K562 (cell line): ENCODE results near the gene CPZ. TPM values are rescaled to one million over a fixed set of nuclear protein-coding genes. Genes with fewer than 3 reads are reported as not detected.

Source experiments
- ATAC-seq: fragments of 200-7000 bp; cut with Tn5 transposase; 3 replicates; pipeline ENCODE4 v1.9.1; 2020; ENCODE audit warnings: moderate library complexity
- BruUV-seq: library from RNA; stranded (reverse); fragments of 400-500 nt; replicated peaks from 2 replicates; lab custom pipeline; 2021; lab: Mats Ljungman, UMichigan
- CTCF ChIA-PET: fragments of 300-600 bp; formaldehyde crosslinking; extraction: SDS; loops from one replicate; lab custom pipeline; 2021; ENCODE audit warnings: low intra/inter-chr PET ratio; lab: Yijun Ruan, JAX
- POLR2A ChIA-PET: fragments of 300-600, 350-650 bp; sonication (Branson Sonifier 250); formaldehyde crosslinking; extraction: SDS; loops from one replicate; lab custom pipeline; 2021; ENCODE audit warnings: antibody characterized with exemption, inconsistent platforms; lab: Yijun Ruan, JAX
- DNase-seq, 4 experiments: peaks; one replicate each; pipeline versions ENCODE4 v3.0.0 to v3.0.0-alpha.2; 2011 to 2018; ENCODE audit warnings: low spot score in 3 of 4, mixed read lengths in 3 of 4; ENCODE audit errors: extremely low read depth in 1 of 4
- FAIRE-seq: peaks from 2 replicates; lab custom pipeline; 2011; peaks lifted over from hg19 to GRCh38; lab: Jason Lieb, UNC
- H2AFZ ChIP-seq: 2 replicates; pipeline ENCODE4 v1.6.0; 2011; ENCODE audit warnings: low read depth, low read length, control low read depth, inconsistent platforms
- H3K27ac ChIP-seq: fragments of 200-600 bp; 3 replicates; pipeline ENCODE4 v1.8.0; 2011; ENCODE audit warnings: low read depth, mild to moderate bottlenecking, control low read depth, inconsistent platforms, low read length, moderate library complexity, mixed read lengths; ENCODE audit errors: extremely low read depth
- H3K27me3 ChIP-seq, 2 experiments: fragments of 300-600 bp in 1 of 2; 2 replicates in 1 of 2; 3 replicates in 1 of 2; pipeline versions ENCODE4 v1.6.0 to v1.8.0; 2011; ENCODE audit warnings: inconsistent platforms in 2 of 2, low read length in 2 of 2, mild to moderate bottlenecking in 1 of 2, mixed read lengths in 1 of 2, moderate library complexity in 1 of 2; ENCODE audit not compliant: control insufficient read depth in 2 of 2, insufficient read depth in 2 of 2
- H3K36me3 ChIP-seq: fragments of 300-600 bp; 3 replicates; pipeline ENCODE4 v1.8.0; 2011; ENCODE audit warnings: mild to moderate bottlenecking, low read length, inconsistent platforms; ENCODE audit not compliant: control insufficient read depth, insufficient read depth
- H3K4me1 ChIP-seq, 2 experiments: fragments of 200-600 bp in 1 of 2; replicated peaks in 1 of 2; 2 replicates in 1 of 2; 3 replicates in 1 of 2; pipeline versions ENCODE4 v1.5.1 to v1.8.0; 2011; ENCODE audit warnings: inconsistent platforms in 2 of 2, low read length in 2 of 2, mild to moderate bottlenecking in 1 of 2, mixed read lengths in 1 of 2, moderate library complexity in 1 of 2; ENCODE audit not compliant: control insufficient read depth in 2 of 2, insufficient read depth in 2 of 2
- H3K4me2 ChIP-seq: 2 replicates; pipeline ENCODE4 v1.6.1; 2011; ENCODE audit warnings: low read length, control low read depth, inconsistent platforms, mixed read lengths; ENCODE audit not compliant: insufficient read depth
- H3K4me3 ChIP-seq: fragments of 200-600 bp; sonication (generic), shearing (Covaris generic); 2 replicates; pipeline ENCODE4 v1.5.1; 2016; ENCODE audit warnings: control low read depth, inconsistent platforms
- H3K79me2 ChIP-seq: fragments of 200-600 bp; 3 replicates; pipeline ENCODE4 v1.8.0; 2011; ENCODE audit warnings: low read length, inconsistent platforms; ENCODE audit not compliant: control insufficient read depth, insufficient read depth
- H3K9ac ChIP-seq, 2 experiments: 2 replicates each; pipeline versions ENCODE4 v1.6.0 to v1.6.1; 2011; ENCODE audit warnings: low read depth in 2 of 2, low read length in 2 of 2, control low read depth in 1 of 2, inconsistent platforms in 1 of 2, mild to moderate bottlenecking in 1 of 2, mixed read lengths in 1 of 2; ENCODE audit not compliant: insufficient read depth in 1 of 2
- H3K9me1 ChIP-seq: one replicate; pipeline ENCODE4 v1.6.0; 2011; ENCODE audit warnings: inconsistent platforms, mild to moderate bottlenecking, low read length, moderate library complexity; ENCODE audit not compliant: control insufficient read depth, insufficient read depth
- H3K9me3 ChIP-seq: replicated peaks from 2 replicates; pipeline ENCODE4 v1.5.1; 2011; ENCODE audit warnings: low read depth, low read length, inconsistent platforms; ENCODE audit not compliant: control insufficient read depth, insufficient read depth
- H4K20me1 ChIP-seq: replicated peaks from 2 replicates; pipeline ENCODE4 v1.6.1; 2011; ENCODE audit warnings: low read length, inconsistent platforms, mixed read lengths; ENCODE audit not compliant: control insufficient read depth, insufficient read depth
- ADNP ChIP-seq: fragments of 200-800 bp; sonication (Bioruptor generic); IDR thresholded peaks from 2 replicates; pipeline ENCODE4 v1.6.1; 2016; ENCODE audit warnings: missing genetic modification characterization, missing compliant biosample characterization
- ATF2 ChIP-seq: sonication (generic); formaldehyde crosslinking; IDR thresholded peaks from 2 replicates; pipeline ENCODE4 v1.8.1; 2022; ENCODE audit warnings: missing genetic modification reagents
- CBX3 ChIP-seq, 2 experiments: IDR thresholded peaks; 1 replicate in 1 of 2; 2 replicates in 1 of 2; pipeline ENCODE4 v1.6.1; 2012; ENCODE audit warnings: inconsistent platforms in 2 of 2, low read length in 2 of 2, borderline replicate concordance in 1 of 2, control low read depth in 1 of 2
- DIDO1 ChIP-seq: fragments of 450-650 bp; IDR thresholded peaks from 2 replicates; pipeline ENCODE4 v1.6.1; 2016; ENCODE audit warnings: low read depth, missing biosample characterization, missing genetic modification characterization
- ETV1 ChIP-seq: fragments of 450-650 bp; conservative IDR thresholded peaks from 2 replicates; pipeline ENCODE4 v1.6.1; 2016; ENCODE audit warnings: missing genetic modification characterization, control low read depth, low read depth, missing compliant biosample characterization
- LARP7 ChIP-seq: fragments of 450-650 bp; IDR thresholded peaks from 2 replicates; pipeline ENCODE4 v1.6.1; 2016
- MAZ ChIP-seq, 2 experiments: fragments of 450-650 bp in 1 of 2; sonication (generic) in 1 of 2; formaldehyde crosslinking; IDR thresholded peaks in 1 of 2; conservative IDR thresholded peaks in 1 of 2; 2 replicates each; pipeline versions ENCODE4 v1.4.0 to v1.5.0; 2020; ENCODE audit warnings: mild to moderate bottlenecking in 1 of 2, missing genetic modification reagents in 1 of 2
- MEF2A ChIP-seq: IDR thresholded peaks from 2 replicates; pipeline ENCODE4 v1.6.1; 2011; ENCODE audit warnings: low read depth, mild to moderate bottlenecking, low read length, moderate library complexity; ENCODE audit not compliant: control insufficient read depth
- NFIC ChIP-seq: fragments of 450-650 bp; IDR thresholded peaks from 2 replicates; pipeline ENCODE4 v1.6.1; 2017; ENCODE audit warnings: mild to moderate bottlenecking, inconsistent platforms
- PCBP1 ChIP-seq: fragments of 200-400 bp; formaldehyde crosslinking; IDR thresholded peaks from 2 replicates; pipeline ENCODE4 v1.6.1; 2018; ENCODE audit warnings: mild to moderate bottlenecking, low read depth, low read length; ENCODE audit not compliant: poor library complexity, severe bottlenecking
- SAP30 ChIP-seq: fragments of 200-600 bp; sonication (generic); IDR thresholded peaks from 2 replicates; pipeline ENCODE4 v1.6.1; 2012; ENCODE audit warnings: borderline replicate concordance, low read depth, mild to moderate bottlenecking, moderate library complexity, low read length, control low read depth, inconsistent platforms; ENCODE audit not compliant: insufficient read depth, poor library complexity, severe bottlenecking
- SMAD4 ChIP-seq: fragments of 250-450 bp; sonication (Bioruptor Pico); conservative IDR thresholded peaks from 2 replicates; pipeline ENCODE4 v1.8.0; 2021; ENCODE audit warnings: inconsistent platforms, mild to moderate bottlenecking, moderate library complexity
- YY1 ChIP-seq, 3 experiments: IDR thresholded peaks; 2 replicates each; pipeline ENCODE4 v1.6.1; 2011; ENCODE audit warnings: low read length in 2 of 3, mild to moderate bottlenecking in 2 of 3, moderate library complexity in 2 of 3, borderline replicate concordance in 1 of 3, control low read depth in 1 of 3, low read depth in 1 of 3; ENCODE audit not compliant: insufficient read depth in 3 of 3, insufficient replicate concordance in 2 of 3, control insufficient read depth in 1 of 3, insufficient read length in 1 of 3; ENCODE audit errors: extremely low read depth in 1 of 3
- ZNF316 ChIP-seq: fragments of 450-650 bp; IDR thresholded peaks from 2 replicates; pipeline ENCODE4 v1.6.1; 2016
- ZNF347 ChIP-seq: fragments of 450-650 bp; formaldehyde crosslinking; IDR thresholded peaks from 2 replicates; pipeline ENCODE4 v1.4.0; 2020; ENCODE audit warnings: low read depth, mild to moderate bottlenecking, moderate library complexity
- WGBS: fragments of 100-300 bp; shearing (Covaris generic); methylation state at CpG from one replicate; pipeline ENCODE4 v1.1.6; 2016; ENCODE audit warnings: low coverage, mixed read lengths; ENCODE audit not compliant: insufficient coverage; ENCODE audit errors: missing lambda C conversion rate; 5-methylcytosine and 5-hydroxymethylcytosine counted together
- in situ Hi-C: fragments of 300-500 bp; cut with MboI; formaldehyde crosslinking; loops from 4 replicates; pipeline ENCODE4 v1.15.0; 2018; ENCODE audit warnings: inconsistent platforms, mixed read lengths
- intact Hi-C: fragments of 100-400 bp; cut with micrococcal nuclease; formaldehyde crosslinking; loops from 2 replicates; pipeline ENCODE4 v1.14.2; 2022
- polyA plus RNA-seq, 8 experiments: library from polyadenylated mRNA; depleted of rRNA in 4 of 8; stranded (reverse) in 5 of 8; unstranded in 3 of 8; fragments of >200 nt; fragmentation: Nextera tagmentation in 2 of 8; fragmentation: Illumina TruSeq in 1 of 8; extraction: Ambion mirVana in 2 of 8; extraction: Trizol in 1 of 8; gene quantifications; 2 replicates each; pipeline versions ENCODE4 v1.2.1 to v1.2.3, GENCODE V29; 2011 to 2014; ENCODE audit warnings: inconsistent platforms in 1 of 8, missing spikeins in 1 of 8
- total RNA-seq, 7 experiments: library from RNA; depleted of rRNA in 6 of 7; stranded (reverse); fragments of >200 nt in 6 of 7; fragmentation: Illumina TruSeq in 2 of 7; extraction: Trizol in 2 of 7; gene quantifications; 2 replicates each; pipeline versions ENCODE4 v1.2.1 to v1.2.3, GENCODE V29; 2011 to 2021; ENCODE audit warnings: low replicate concordance in 1 of 7
- TF ChIP-seq, protein P1 (sequence below): fragments of 450-650 bp; conservative IDR thresholded peaks from 2 replicates; pipeline ENCODE4 v1.6.1; 2016; ENCODE audit warnings: missing genetic modification characterization, low read depth, mild to moderate bottlenecking, control low read depth, missing compliant biosample characterization

Gene CPZ
- total and polyA plus RNA-seq, 9 of the 15 experiments (the other 6 are each of a cell fraction or from before 2014, with no cell fraction given): 0.06 to 2.2 (median 1.2) TPM; not detected in 1

- Histone ChIP-seq H3K9me3 (no peaks in the 10 kb centered on the region), H3K4me1 (peaks cover 13 to 29% of the 10 kb centered on the region in 2 experiments; a peak in 4 of 5 replicates), H4K20me1 (peaks cover 11% of the 10 kb centered on the region), H3K4me3 (peak overlapping the region; percentile 37; the same call in 1 of the 2 replicates), H3K4me2 (peak overlapping the region; percentile 41; the same call in 1 of the 2 replicates), H3K36me3 (no peaks in the 10 kb centered on the region), H3K27me3 (peaks cover 7 to 23% of the 10 kb centered on the region in 2 experiments; a peak in 3 of 5 replicates), H2AFZ (no peak overlapping the region), H3K9ac (peak overlapping the region in 1 of 2 experiments; percentile 71; a peak in 2 of 4 replicates), H3K9me1 (no peaks in the 10 kb centered on the region), H3K27ac (no peak overlapping the region), H3K79me2 (no peaks in the 10 kb centered on the region; the same call in 2 of the 3 replicates)
- in situ Hi-C loops: no loop called here
- DNase-seq: peak in 3 of 4 experiments; percentile 6 to 23 (median 19)
- peak; percentile 46 for ATAC-seq
- intact Hi-C loops: loop anchor here (1.0 kb wide), 3 partner anchors 46 to 351 kb away; no protein-coding TSS in a partner anchor
- TSS peak; percentile 42 for BruUV-seq
- ChIA-PET CTCF (interaction anchor here (0.9 to 4.4 kb wide), 2 partner anchors 125 to 128 kb away, joined by 6 to 64 read pairs; no protein-coding TSS in a partner anchor), POLR2A (interaction anchor here (0.6 to 1.7 kb wide), 6 partner anchors 27 to 183 kb away, joined by 3 to 6 read pairs (median 3); no protein-coding TSS in a partner anchor)
- WGBS: 18% methylated on average over 18 of the region's 24 CpGs
- no peak for FAIRE-seq
- no peak for TF ChIP-seq NFIC
- peak; percentile 5; the same call in 1 of the 2 replicates for TF ChIP-seq ADNP (tag)
- TF ChIP-seq PCBP1: no peak
- no peak for TF ChIP-seq YY1 (IDR thresholded peaks at IDR 0.05; ENCODE audit: borderline replicate concordance in 1 of 3, control insufficient read depth in 1 of 3, extremely low read depth in 1 of 3, insufficient read depth in 3 of 3, insufficient read length in 1 of 3, insufficient replicate concordance in 2 of 3, low read depth in 1 of 3, low read length in 2 of 3)
- no peak for TF ChIP-seq MEF2A
- TF ChIP-seq ZNF316: peak; percentile 19; the same call in 1 of the 2 replicates
- TF ChIP-seq ETV1 (tag): peak; percentile 49; the same call in 1 of the 2 replicates
- TF ChIP-seq DIDO1 (tag): no peak
- peak; percentile 46 for TF ChIP-seq SAP30
- 0 out of 2 replicates have a peak, but pooled peaks have one; percentile 33 for TF ChIP-seq SMAD4 (CRISPR knock-in tag)
- TF ChIP-seq MAZ (CRISPR knock-in tag; conservative IDR thresholded peaks at IDR 0.05 in 1 of 2, IDR thresholded peaks at IDR 0.05 in 1 of 2): peak in 1 of 2 experiments; percentile 52; a peak in 1 of 4 replicates
- TF ChIP-seq ATF2 (CRISPR knock-in tag): no peak
- no peak for TF ChIP-seq CBX3 (IDR thresholded peaks at IDR 0.05; ENCODE audit: borderline replicate concordance in 1 of 2, low read length in 2 of 2)
- TF ChIP-seq LARP7: no peak
- TF ChIP-seq, protein P1, sequence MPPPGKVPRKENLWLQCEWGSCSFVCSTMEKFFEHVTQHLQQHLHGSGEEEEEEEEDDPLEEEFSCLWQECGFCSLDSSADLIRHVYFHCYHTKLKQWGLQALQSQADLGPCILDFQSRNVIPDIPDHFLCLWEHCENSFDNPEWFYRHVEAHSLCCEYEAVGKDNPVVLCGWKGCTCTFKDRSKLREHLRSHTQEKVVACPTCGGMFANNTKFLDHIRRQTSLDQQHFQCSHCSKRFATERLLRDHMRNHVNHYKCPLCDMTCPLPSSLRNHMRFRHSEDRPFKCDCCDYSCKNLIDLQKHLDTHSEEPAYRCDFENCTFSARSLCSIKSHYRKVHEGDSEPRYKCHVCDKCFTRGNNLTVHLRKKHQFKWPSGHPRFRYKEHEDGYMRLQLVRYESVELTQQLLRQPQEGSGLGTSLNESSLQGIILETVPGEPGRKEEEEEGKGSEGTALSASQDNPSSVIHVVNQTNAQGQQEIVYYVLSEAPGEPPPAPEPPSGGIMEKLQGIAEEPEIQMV (tag): no peak
- TF ChIP-seq ZNF347 (CRISPR knock-in tag): no peak
Measured at GRCh38 chr4:8593264-8594096, 915 bp downstream of the CPZ start.
